ENCODE data around the gene SIAH1. TPM values are rescaled to one million over a fixed set of nuclear protein-coding genes. Genes with fewer than 3 reads are reported as not detected.

Gene SIAH1
- total and polyA plus RNA-seq, 2 experiments from 2014 or later, result 24.4 to 29.9 TPM

DNA sequence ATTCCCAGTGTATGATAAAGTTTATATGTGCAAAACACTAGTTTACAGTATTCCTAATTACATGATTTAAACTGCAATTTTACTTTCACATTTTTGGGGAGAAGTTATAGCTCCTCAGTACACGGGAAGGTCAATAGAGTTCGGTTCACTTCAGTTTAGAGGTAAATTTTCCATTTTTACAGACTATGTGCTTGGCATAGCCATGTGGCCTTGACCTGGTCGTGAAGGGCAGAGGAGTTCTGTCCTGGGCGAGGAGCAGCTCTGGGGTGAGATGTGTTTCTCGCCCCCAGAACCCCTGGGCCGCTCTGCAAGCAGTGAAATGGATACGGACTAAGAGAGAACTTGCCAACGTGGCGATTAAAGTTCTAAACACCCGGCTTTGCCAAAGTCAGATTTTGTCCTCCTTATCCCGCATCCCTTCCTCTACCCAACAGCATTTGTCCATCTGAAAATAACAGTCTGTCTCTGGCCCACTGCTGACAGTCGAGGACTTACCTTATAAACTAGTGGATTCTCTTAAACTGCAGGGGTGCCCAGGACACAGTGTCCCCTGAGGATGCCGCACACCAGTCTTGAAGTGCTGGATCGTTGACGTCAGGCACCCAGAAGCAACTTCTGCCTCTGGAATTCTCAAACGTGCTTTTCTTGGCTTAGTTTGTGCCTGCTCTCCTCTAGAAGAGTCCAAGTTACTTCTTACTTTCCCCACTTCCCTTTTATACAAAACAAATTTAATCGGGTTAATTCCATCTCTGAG is 1.5 kb upstream of the SIAH1 start:
- Histone ChIP-seq H2AFZ (peak overlapping the region; percentile 99; the same call in 1 of the 2 replicates), H3K4me2 (ENCODE audit: unreplicated experiment) (no peak overlapping the region), H4K20me1 (ENCODE audit: insufficient read depth) (no peaks in the 10 kb centered on the region), H3K9ac (no peak overlapping the region), H3K9me3 (ENCODE audit: low read depth) (no peaks in the 10 kb centered on the region), H3K4me3 (no peak overlapping the region), H3K36me3 (ENCODE audit: low read depth) (no peaks in the 10 kb centered on the region), H3F3A (ENCODE audit: insufficient read depth) (peaks cover 20% of the 10 kb centered on the region), H3K27ac (no peak overlapping the region), H3K9me2 (ENCODE audit: insufficient read depth) (no peaks in the 10 kb centered on the region), H3K27me3 (replicated peaks; ENCODE audit: insufficient read depth) (no peaks in the 10 kb centered on the region), H3K79me2 (ENCODE audit: insufficient read depth) (peaks cover 27% of the 10 kb centered on the region), H3K4me1 (ENCODE audit: insufficient read depth) (peaks cover 21% of the 10 kb centered on the region)
- in situ Hi-C loops (cut with MboI), result no loop called here
- DNase-seq, result no peak
- WGBS, 2 experiments (ENCODE audit: low coverage in 1 of 2, low lambda C conversion rate in 2 of 2, missing lambda C conversion rate in 2 of 2), result 87 to 88% methylated on average over 17 of the region's 17 CpGs
- TF ChIP-seq EZH2 (IDR thresholded peaks at IDR 0.05; ENCODE audit: insufficient read depth, poor library complexity, severe bottlenecking) (no peak), EZH2phosphoT487 (IDR thresholded peaks at IDR 0.05; ENCODE audit: insufficient read depth, low read depth) (no peak)

DNA sequence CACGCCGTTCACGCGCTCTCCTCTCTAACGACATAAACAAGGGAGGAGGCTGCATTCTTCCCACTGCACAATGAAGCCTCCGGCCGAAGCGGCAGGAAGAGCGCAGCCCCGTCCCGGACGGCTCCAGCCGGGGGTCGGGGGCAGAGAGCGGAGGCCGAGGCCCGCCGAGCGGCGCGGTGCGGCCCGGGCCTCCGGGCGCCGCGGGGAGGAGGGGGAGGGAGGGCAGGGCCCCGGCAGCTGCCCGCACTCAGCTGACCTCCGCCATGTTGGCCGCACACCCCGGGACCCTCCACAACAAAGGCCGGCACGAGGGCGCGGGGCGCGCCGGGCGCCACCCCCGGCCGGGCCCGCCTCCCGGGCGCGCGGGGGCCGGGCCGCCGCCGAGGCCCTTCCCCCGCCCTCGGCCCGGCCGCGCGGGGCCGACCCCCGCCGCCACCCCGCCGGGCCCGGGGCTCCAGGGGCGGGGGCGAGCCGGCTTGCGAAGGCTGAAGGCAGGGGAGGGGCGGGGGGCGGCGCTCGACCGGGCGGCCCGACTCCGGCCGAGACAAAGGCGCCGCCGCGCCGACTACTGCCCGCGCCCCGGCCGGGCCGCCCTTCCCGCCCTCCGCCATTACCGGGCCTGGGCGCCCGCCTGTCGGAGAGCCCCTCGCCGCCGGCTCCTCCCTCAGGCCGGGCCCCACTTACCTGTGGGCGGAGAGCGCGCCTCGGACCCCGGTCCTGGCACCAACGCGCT is 527 bp downstream of the SIAH1 start:
- in situ Hi-C loops (cut with MboI), result no loop called here
- H3K79me2 ChIP-seq (ENCODE audit: insufficient read depth), result peaks cover 48% of the 10 kb centered on the region
- WGBS, 2 experiments (ENCODE audit: low coverage in 1 of 2, low lambda C conversion rate in 2 of 2, missing lambda C conversion rate in 2 of 2), result 0 to 2% methylated on average over 16 to 49 of the region's 103 CpGs
- H3K27me3 ChIP-seq (replicated peaks; ENCODE audit: insufficient read depth), result no peaks in the 10 kb centered on the region
- peaks cover 21% of the 10 kb centered on the region for H3K4me1 ChIP-seq (ENCODE audit: insufficient read depth)
- peak overlapping the region; percentile 62 for H2AFZ ChIP-seq
- H3K9me2 ChIP-seq (ENCODE audit: insufficient read depth), result no peaks in the 10 kb centered on the region
- TF ChIP-seq EZH2phosphoT487 (IDR thresholded peaks at IDR 0.05; ENCODE audit: insufficient read depth, low read depth) (no peak), EZH2 (IDR thresholded peaks at IDR 0.05; ENCODE audit: insufficient read depth, poor library complexity, severe bottlenecking) (no peak)
- peaks cover 20% of the 10 kb centered on the region for H3F3A ChIP-seq (ENCODE audit: insufficient read depth)
- DNase-seq, result peak; percentile 76
- no peaks in the 10 kb centered on the region for H4K20me1 ChIP-seq (ENCODE audit: insufficient read depth)
- peak overlapping the region; percentile 95 for H3K4me2 ChIP-seq (ENCODE audit: unreplicated experiment)
- peak overlapping the region; percentile 96 for H3K4me3 ChIP-seq
- H3K9me3 ChIP-seq (ENCODE audit: low read depth), result no peaks in the 10 kb centered on the region
- peak overlapping the region; percentile 91 for H3K27ac ChIP-seq
- peak overlapping the region; percentile 96 for H3K9ac ChIP-seq
- no peaks in the 10 kb centered on the region for H3K36me3 ChIP-seq (ENCODE audit: low read depth)

DNA sequence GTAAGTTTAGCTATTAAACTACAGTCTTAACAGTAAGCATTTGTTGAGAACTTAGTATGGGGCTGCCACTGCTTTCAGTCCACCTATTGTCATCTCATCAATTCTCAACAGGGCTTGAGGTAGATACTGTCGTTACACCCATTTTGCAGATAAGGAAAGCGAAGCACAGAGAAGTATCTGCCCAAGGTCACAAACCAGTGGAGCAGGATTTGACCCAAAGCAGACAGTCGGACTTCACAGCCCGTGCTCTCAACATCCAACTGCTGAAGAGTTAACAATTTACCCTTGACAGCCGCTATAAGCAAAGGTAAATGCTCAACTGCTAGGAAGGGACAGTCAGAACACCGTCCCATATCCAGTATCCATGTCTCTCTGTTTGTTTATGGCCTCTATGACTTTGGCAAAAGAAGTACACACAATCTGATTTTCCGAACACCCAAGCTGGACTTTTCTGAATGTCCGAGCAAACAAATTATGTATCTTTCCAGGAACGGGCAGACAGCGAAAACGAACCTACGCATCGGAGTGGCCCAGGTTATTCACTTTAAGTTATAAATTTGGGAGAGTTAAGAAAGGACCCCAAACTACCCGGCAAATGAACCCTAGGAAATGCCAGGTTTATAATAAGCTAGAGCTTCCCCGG is 1.2 kb downstream of the SIAH1 start:
- no peaks in the 10 kb centered on the region for H3K9me3 ChIP-seq (ENCODE audit: low read depth)
- peaks cover 20% of the 10 kb centered on the region for H3F3A ChIP-seq (ENCODE audit: insufficient read depth)
- in situ Hi-C loops (cut with MboI), result no loop called here
- H3K4me1 ChIP-seq (ENCODE audit: insufficient read depth), result peaks cover 21% of the 10 kb centered on the region
- no peaks in the 10 kb centered on the region for H3K9me2 ChIP-seq (ENCODE audit: insufficient read depth)
- WGBS, 2 experiments (ENCODE audit: low coverage in 1 of 2, low lambda C conversion rate in 2 of 2, missing lambda C conversion rate in 2 of 2), result 1 to 2% methylated on average over 15 of the region's 15 CpGs
- no peak for TF ChIP-seq EZH2phosphoT487 (IDR thresholded peaks at IDR 0.05; ENCODE audit: insufficient read depth, low read depth)
- no peak for TF ChIP-seq EZH2 (IDR thresholded peaks at IDR 0.05; ENCODE audit: insufficient read depth, poor library complexity, severe bottlenecking)
- peak; percentile 49 for DNase-seq
- H3K27me3 ChIP-seq (replicated peaks; ENCODE audit: insufficient read depth), result no peaks in the 10 kb centered on the region
- H3K4me3 ChIP-seq, result peak overlapping the region; percentile 90
- H3K9ac ChIP-seq, result peak overlapping the region; percentile 91
- peak overlapping the region; percentile 62 for H2AFZ ChIP-seq
- H3K79me2 ChIP-seq (ENCODE audit: insufficient read depth), result peaks cover 55% of the 10 kb centered on the region
- peak overlapping the region; percentile 91 for H3K27ac ChIP-seq
- H3K4me2 ChIP-seq (ENCODE audit: unreplicated experiment), result peak overlapping the region; percentile 95
- peaks cover 4% of the 10 kb centered on the region; the same call in 1 of the 2 replicates for H4K20me1 ChIP-seq (ENCODE audit: insufficient read depth)
- H3K36me3 ChIP-seq (ENCODE audit: low read depth), result no peaks in the 10 kb centered on the region
